Measurements from ENCODE around the gene MRPS2.

MRPS2 gene

DNA sequence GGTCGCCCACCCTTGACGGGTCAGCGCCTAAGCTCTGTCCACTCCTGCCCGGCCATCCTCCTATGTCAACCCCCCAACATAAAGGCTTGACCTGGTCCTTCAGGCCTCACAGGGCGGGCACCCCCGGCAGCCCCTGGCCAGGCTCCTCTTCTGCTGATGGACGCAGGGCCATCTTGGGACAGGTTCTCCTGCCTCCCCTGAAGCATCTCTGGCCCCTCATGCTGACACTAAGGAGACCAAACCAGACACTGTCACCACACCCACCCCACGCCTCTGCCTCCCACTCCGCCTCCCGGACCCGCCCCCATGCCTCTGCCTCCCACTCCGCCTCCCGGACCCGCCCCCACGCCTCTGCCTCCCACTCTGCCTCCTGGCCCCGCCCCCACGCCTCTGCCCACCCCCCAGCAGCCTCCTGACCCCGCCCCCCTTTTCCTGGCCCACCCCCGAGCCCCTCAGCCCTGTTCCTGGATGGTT lies 52.3 kb downstream of the MRPS2 start:
- DNase-seq, result no peak
